DMS 273 (cell line): ENCODE measurements around the gene PTPRG.
"Not testable (repeated sequence)": the region's sequence is repeated elsewhere in the genome, so short reads cannot be mapped to it uniquely, and the experiment has no call there.

ENCODE experiments used
- DNase-seq: peaks from one replicate; lab custom pipeline; 2025; ENCODE audit not compliant: unreplicated experiment; lab: John Stamatoyannopoulos, UW

The PTPRG gene

GRCh38 chr3:62025913-62026312 lies 464.5 kb downstream of the PTPRG start:
- DNase-seq = no peak

- no peak for DNase-seq
Measured at GRCh38 chr3:62027241-62027640, 465.9 kb downstream of the PTPRG start.

DNA sequence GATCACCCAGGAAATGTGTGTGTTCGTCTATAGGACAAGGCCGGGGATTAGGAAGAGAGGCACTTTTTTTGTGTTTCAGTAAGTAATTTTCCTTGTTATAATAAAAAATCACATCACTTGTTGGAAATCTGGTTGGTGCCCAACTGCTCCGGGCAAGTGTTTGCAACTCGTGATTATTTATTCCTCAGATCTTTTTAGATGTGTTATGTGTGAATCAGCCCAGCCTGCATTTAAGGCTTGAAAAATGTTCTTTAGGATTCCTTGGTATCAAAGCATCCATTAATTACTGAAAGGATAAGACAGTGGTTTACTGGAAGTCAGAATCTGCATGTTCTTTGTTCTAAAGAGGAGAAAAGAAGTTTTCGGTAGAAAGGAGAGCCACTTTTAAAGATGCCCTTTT lies 466.4 kb downstream of the PTPRG start:
- DNase-seq = no peak

GRCh38 chr3:62028236-62028635 lies 466.9 kb downstream of the PTPRG start:
- no peak for DNase-seq

DNA sequence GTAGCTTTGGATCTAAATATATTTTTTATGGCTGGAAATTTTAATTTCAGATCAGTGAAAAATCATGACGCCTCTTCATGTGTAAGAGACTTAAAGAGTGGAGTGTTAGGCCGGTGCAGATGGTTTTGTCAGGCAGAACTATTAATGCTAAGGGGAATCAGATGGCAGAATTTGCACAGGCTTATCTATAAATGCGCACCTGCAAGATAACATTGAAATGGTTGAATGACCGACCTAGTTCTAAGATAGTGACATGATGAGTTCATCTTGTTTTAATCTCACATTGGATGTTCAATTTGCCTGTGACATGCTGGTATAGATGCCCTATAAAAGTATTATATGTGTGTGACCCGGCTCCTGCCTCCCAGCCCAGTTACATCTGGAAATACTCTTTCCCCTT lies 471.4 kb downstream of the PTPRG start:
- no peak for DNase-seq

GRCh38 chr3:62035402-62036057 lies 474.2 kb downstream of the PTPRG start:
- DNase-seq = no peak

DNA sequence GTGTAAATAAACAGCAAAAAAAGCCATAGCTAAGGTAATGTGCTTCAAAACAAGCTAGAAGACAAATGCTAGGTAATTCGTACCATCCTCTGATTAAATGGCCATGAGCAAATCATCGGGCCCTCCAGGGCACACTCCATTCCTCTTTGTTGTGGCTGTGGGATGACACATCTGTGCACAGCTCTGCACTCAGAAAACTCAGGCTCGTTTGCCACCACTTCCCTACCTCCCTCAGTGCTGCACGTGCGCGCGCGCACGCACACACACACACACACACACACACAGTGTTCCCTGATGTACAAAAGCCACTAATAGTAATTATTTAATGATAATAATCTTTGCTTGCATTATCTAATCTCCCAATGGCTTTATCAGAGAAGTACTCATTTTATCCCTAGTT lies 475.4 kb downstream of the PTPRG start:
- DNase-seq = no peak

- DNase-seq = not testable (repeated sequence)
Measured at GRCh38 chr3:62038798-62039197, 477.4 kb downstream of the PTPRG start.

DNA sequence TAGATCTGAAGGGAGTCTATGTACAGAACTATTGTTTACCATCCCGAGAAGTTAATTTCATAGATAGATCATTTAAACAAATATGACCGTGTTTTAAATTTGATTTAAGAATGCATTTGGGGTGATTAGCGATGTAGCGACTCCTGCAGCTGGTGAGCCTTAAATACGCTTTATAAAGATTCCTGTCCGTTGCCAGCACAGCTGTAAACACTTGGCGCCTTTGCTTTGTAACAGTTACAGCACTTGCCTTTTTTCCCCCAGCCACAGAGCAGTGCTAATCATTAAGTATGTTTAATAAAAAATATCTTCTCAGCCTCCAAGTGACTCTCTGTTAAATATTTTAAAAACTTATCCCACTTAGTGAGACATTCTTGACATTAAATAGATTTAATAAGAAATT lies 478.2 kb downstream of the PTPRG start:
- DNase-seq = no peak

DNA sequence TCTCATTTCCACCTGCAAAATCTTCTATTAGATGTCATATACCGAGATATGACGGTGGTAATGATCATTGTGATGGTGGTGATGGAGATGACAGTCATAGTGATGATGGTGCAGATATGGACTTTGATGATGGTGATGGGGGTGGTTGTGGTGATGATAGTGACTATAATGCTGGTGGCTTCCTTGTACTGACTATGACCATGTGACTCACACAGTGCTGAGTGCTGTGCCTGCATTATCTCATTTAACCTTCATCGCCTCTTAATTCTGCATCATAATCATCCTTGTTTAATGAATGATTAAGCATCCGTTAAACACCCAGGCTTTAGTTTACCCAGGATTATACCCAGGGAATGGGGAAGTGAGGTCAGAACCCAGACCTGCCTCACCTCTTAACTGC lies 480.3 kb downstream of the PTPRG start:
- DNase-seq = no peak

DNA sequence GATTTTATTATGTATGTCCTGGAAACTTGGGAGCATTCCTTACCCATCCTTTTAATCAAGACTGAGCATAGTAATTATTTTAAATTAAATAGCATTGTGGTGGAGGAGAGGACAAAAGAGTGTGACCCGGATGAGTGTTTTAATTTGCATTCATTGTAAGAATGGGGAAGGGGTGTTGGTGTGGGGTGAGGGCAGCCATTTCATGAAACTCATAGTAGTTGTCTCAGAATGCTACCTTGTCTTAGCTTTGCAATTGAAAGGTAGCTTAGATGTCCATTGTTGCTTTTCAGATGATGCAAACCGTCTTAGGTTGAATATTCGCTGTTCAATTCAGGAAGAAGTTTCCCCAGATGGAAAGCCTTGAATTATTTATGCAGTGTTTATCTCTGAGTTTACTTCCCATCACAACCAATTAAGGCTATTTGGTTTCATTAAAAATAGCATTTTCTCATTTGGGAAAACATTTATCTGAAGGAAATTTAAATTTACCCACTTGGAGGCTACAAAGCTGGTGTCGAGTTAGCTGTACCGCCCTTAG lies 483.6 kb downstream of the PTPRG start:
- DNase-seq = no peak

- DNase-seq = no peak
Measured at GRCh38 chr3:62046326-62046725, 485.0 kb downstream of the PTPRG start.

DNA sequence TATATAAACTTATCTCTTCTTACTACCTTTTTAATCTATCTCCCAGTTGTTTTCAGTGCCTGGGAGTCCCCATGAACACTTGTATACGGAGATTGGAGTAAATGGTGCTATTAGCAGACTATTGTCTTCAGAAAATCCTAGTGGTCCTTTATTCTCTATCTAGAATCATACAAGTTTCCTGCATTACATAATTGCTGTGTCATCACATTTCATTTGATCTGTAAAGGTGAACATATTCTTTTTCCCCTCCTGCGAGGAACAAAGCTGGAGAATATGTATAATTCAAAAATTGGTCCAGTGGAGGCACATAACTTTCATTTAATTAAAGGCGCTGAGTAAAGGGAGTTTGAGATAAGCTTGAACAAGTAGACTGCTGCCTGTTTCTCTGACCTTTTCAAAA lies 487.2 kb downstream of the PTPRG start:
- DNase-seq = no peak

- no peak for DNase-seq
Measured at GRCh38 chr3:62049033-62049432, 487.7 kb downstream of the PTPRG start.

DNA sequence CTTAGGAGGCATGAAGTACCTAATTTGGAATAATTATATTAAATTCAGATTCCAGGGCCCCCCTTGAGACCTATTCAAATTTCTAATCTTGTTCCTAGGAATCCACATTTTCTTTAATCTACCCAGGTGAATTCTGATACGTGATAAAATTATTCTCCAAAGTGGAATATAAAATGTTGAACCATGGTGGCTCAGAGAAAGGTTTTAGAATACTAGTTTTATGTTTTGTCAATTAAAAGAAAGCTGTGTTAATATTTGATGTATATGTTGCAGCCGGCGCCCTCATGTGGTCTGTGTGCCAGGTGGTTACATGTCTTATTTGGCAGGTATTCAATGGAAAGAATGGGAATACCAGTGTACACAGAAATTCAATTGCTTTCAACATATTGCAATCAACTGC lies 490.1 kb downstream of the PTPRG start:
- peak; percentile 45 for DNase-seq

DNA sequence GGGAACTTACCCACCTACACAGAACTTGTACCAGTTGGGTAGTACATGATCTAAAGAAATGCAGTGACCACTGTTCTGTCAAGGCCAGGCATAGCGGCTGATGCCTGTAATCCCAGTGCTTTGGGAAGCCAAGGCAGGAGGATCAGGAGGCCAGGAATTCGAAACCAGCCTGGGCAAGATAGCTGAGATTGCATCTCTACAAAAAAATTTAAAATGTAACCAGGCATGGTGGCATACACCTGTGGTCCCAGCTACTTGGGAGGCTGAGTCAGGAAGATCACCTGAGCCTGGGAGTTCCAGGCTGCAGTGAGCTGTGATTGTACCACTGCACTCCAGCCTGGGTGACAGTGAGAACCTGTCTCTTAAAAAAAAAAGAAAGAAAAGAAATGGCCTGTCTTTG lies 491.0 kb downstream of the PTPRG start:
- DNase-seq = no peak

DNA sequence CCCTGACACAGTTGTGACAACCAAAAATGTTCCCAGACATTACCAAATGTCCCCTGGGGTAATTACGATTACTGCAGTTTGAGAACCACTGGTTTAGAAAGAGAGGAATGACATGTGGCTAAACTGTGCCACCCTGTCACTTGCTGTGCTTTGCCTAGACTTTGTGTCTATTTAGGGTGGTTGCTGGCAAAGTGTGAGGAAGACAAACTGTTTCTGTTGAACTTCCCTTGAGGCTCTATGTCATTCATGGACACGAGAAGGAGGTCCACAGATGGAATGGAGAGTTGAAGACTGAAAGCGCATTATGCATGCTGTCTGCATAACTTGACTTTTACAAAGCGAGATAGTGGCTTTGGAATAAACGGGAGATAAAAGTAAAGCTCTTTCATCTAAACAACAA lies 495.3 kb downstream of the PTPRG start:
- DNase-seq = no peak

- no peak for DNase-seq
Measured at GRCh38 chr3:62057339-62058047, 496.1 kb downstream of the PTPRG start.

GRCh38 chr3:62065985-62066693 lies 504.8 kb downstream of the PTPRG start:
- no peak for DNase-seq

- DNase-seq = no peak
Measured at GRCh38 chr3:62068337-62068736, 507.0 kb downstream of the PTPRG start.

- no peak for DNase-seq
Measured at GRCh38 chr3:62070891-62071290, 509.5 kb downstream of the PTPRG start.

DNA sequence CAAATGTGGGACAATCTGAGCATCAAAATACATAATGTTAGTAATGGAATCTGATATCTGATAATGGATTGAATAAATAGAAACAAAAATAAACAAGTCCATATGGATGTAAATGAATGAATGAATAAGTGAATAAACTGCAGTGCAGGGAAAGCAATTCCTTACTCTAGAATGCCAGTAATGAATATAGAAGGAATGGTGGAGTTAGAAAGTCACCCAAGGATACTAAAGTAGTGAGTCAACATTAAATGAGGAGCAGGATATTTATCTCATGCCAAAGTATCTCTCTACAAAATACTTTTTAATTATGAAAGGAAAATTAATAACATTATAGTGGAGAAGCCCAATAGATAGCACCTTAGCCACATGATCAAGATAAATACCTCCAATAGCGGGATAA lies 511.7 kb downstream of the PTPRG start:
- no peak for DNase-seq
